ENCODE results near the gene SS18L1.

- TF ChIP-seq, protein P1, sequence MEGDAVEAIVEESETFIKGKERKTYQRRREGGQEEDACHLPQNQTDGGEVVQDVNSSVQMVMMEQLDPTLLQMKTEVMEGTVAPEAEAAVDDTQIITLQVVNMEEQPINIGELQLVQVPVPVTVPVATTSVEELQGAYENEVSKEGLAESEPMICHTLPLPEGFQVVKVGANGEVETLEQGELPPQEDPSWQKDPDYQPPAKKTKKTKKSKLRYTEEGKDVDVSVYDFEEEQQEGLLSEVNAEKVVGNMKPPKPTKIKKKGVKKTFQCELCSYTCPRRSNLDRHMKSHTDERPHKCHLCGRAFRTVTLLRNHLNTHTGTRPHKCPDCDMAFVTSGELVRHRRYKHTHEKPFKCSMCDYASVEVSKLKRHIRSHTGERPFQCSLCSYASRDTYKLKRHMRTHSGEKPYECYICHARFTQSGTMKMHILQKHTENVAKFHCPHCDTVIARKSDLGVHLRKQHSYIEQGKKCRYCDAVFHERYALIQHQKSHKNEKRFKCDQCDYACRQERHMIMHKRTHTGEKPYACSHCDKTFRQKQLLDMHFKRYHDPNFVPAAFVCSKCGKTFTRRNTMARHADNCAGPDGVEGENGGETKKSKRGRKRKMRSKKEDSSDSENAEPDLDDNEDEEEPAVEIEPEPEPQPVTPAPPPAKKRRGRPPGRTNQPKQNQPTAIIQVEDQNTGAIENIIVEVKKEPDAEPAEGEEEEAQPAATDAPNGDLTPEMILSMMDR (IDR thresholded peaks at IDR 0.05): no peak
- TF ChIP-seq ZNF532 (CRISPR knock-in tag; IDR thresholded peaks at IDR 0.05; ENCODE audit: borderline replicate concordance): no peak
- TF ChIP-seq, protein P2, sequence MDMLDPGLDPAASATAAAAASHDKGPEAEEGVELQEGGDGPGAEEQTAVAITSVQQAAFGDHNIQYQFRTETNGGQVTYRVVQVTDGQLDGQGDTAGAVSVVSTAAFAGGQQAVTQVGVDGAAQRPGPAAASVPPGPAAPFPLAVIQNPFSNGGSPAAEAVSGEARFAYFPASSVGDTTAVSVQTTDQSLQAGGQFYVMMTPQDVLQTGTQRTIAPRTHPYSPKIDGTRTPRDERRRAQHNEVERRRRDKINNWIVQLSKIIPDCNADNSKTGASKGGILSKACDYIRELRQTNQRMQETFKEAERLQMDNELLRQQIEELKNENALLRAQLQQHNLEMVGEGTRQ (CRISPR knock-in tag; IDR thresholded peaks at IDR 0.05): no peak
Measured at GRCh38 chr20:62175711-62176110, 32.1 kb downstream of the SS18L1 start.

Measured in WTC11 (cell line).